HCT116 (cell line): ENCODE results near the gene CISD1. TPM values are rescaled to one million over a fixed set of nuclear protein-coding genes. Genes with fewer than 3 reads are reported as not detected.
"Not testable (repeated sequence)": the region's sequence is repeated elsewhere in the genome, so short reads cannot be mapped to it uniquely, and the experiment has no call there.

Experiments
- ATAC-seq: fragments of 200-7000 bp; cut with Tn5 transposase; 2 replicates; pipeline ENCODE4 v1.9.1; 2020; ENCODE audit warnings: mild to moderate bottlenecking, moderate library complexity
- BruUV-seq: library from RNA; stranded (reverse); fragments of 400-500 nt; replicated peaks from 2 replicates; lab custom pipeline; 2021; lab: Mats Ljungman, UMichigan
- CTCF ChIA-PET: fragments of 300-600 bp; sonication (Branson Sonifier 250); formaldehyde crosslinking; loops from one replicate; lab custom pipeline; 2021; ENCODE audit warnings: antibody characterized with exemption; lab: Charles Lee
- POLR2A ChIA-PET: fragments of 300-600, 350-600 bp; sonication (Branson Sonifier 250); formaldehyde crosslinking; loops from one replicate; lab custom pipeline; 2021; ENCODE audit warnings: antibody characterized with exemption; lab: Charles Lee
- RAD21 ChIA-PET, 2 experiments: fragments of 300-600 bp; sonication (Branson Sonifier 250); formaldehyde crosslinking; loops; one replicate each; lab custom pipeline; 2023; ENCODE audit warnings: low total read pairs in 2 of 2; ENCODE audit not compliant: uncharacterized antibody in 2 of 2, unreplicated experiment in 2 of 2, low non-redundant PET in 1 of 2; lab: Charles Lee
- DNase-seq: peaks from one replicate; pipeline ENCODE4 v3.0.0-alpha.2; 2010; ENCODE audit warnings: low read depth, low spot score
- H2AFZ ChIP-seq: fragments of 200-600 bp; shearing (Covaris generic), sonication (generic); 2 replicates; pipeline ENCODE4 v1.6.1; 2017; ENCODE audit warnings: low read depth, mixed run types, mixed read lengths, antibody characterized with exemption, low read length; ENCODE audit not compliant: poor library complexity, severe bottlenecking
- H3K27ac ChIP-seq: 2 replicates; pipeline ENCODE4 v1.5.1; 2012; ENCODE audit warnings: low read depth, low read length
- H3K27me3 ChIP-seq: fragments of 200-600 bp; sonication (generic); 2 replicates; pipeline ENCODE4 v1.6.1; 2016; ENCODE audit warnings: mixed run types, low read length, mixed read lengths; ENCODE audit not compliant: insufficient read depth
- H3K36me3 ChIP-seq, 2 experiments: fragments of 200-500 bp in 1 of 2; fragments of 200-600 bp in 1 of 2; sonication (Bioruptor generic) in 1 of 2; sonication (generic) in 1 of 2; 2 replicates each; pipeline versions ENCODE4 v1.5.1 to v1.6.1; 2014 to 2016; ENCODE audit warnings: low read length in 2 of 2, inconsistent platforms in 1 of 2, mixed read lengths in 1 of 2, mixed run types in 1 of 2; ENCODE audit not compliant: insufficient read depth in 2 of 2, control insufficient read depth in 1 of 2
- H3K4me1 ChIP-seq, 2 experiments: fragments of 200-600 bp in 1 of 2; sonication (generic) in 1 of 2; 2 replicates each; pipeline versions ENCODE4 v1.5.1 to v1.6.1; 2012 to 2017; ENCODE audit warnings: low read length in 2 of 2, inconsistent platforms in 1 of 2, mild to moderate bottlenecking in 1 of 2, mixed read lengths in 1 of 2, mixed run types in 1 of 2, moderate library complexity in 1 of 2; ENCODE audit not compliant: insufficient read depth in 2 of 2, control insufficient read depth in 1 of 2
- H3K4me2 ChIP-seq: fragments of 200-600 bp; sonication (generic); 2 replicates; pipeline ENCODE4 v1.6.1; 2017; ENCODE audit warnings: mixed run types, low read length, mixed read lengths
- H3K4me3 ChIP-seq, 2 experiments: fragments of 200-600 bp in 1 of 2; sonication (generic) in 1 of 2; replicated peaks in 1 of 2; 2 replicates each; pipeline ENCODE4 v1.5.1; 2011 to 2016; ENCODE audit warnings: low read length in 2 of 2, control low read depth in 1 of 2, low read depth in 1 of 2, mild to moderate bottlenecking in 1 of 2, mixed read lengths in 1 of 2, mixed run types in 1 of 2
- H3K79me2 ChIP-seq: fragments of 200-600 bp; sonication (generic); 2 replicates; pipeline ENCODE4 v1.6.1; 2017; ENCODE audit warnings: mild to moderate bottlenecking, mixed run types, low read length, moderate library complexity, mixed read lengths; ENCODE audit not compliant: insufficient read depth
- H3K9ac ChIP-seq: fragments of 200-600 bp; sonication (generic); 2 replicates; pipeline ENCODE4 v1.6.1; 2016; ENCODE audit warnings: low read length, mixed read lengths
- H3K9me2 ChIP-seq: fragments of 200-600 bp; sonication (generic), shearing (Covaris generic); 2 replicates; pipeline ENCODE4 v1.6.1; 2017; ENCODE audit warnings: mixed run types, mild to moderate bottlenecking, moderate library complexity; ENCODE audit not compliant: insufficient read depth
- H3K9me3 ChIP-seq, 2 experiments: fragments of 200-500 bp in 1 of 2; fragments of 200-600 bp in 1 of 2; sonication (Bioruptor generic) in 1 of 2; sonication (generic) in 1 of 2; 2 replicates each; pipeline ENCODE4 v1.6.1; 2014 to 2017; ENCODE audit warnings: low read length in 2 of 2, mixed read lengths in 2 of 2, inconsistent platforms in 1 of 2, low read depth in 1 of 2, mild to moderate bottlenecking in 1 of 2, mixed run types in 1 of 2, moderate library complexity in 1 of 2; ENCODE audit not compliant: control insufficient read depth in 1 of 2, insufficient read depth in 1 of 2
- H4K20me1 ChIP-seq: fragments of 200-600 bp; sonication (generic), shearing (Covaris generic); 2 replicates; pipeline ENCODE4 v1.6.1; 2017; ENCODE audit warnings: mixed run types, mild to moderate bottlenecking, moderate library complexity; ENCODE audit not compliant: insufficient read depth
- EGR1 ChIP-seq: IDR thresholded peaks from 2 replicates; pipeline ENCODE4 v1.6.1; 2012; ENCODE audit warnings: low read depth
- intact Hi-C: fragments of 100-400 bp; cut with micrococcal nuclease; formaldehyde crosslinking; loops from 2 replicates; pipeline ENCODE4 v1.10.0; 2022
- total RNA-seq: library from RNA; stranded (reverse); gene quantifications from one replicate; pipeline ENCODE4 v1.2.1, GENCODE V29; 2021; ENCODE audit not compliant: unreplicated experiment
- TF ChIP-seq, protein P1 (sequence below), 3 experiments: fragments of 200-600 bp in 1 of 3; sonication (generic) in 1 of 3; IDR thresholded peaks in 2 of 3; conservative IDR thresholded peaks in 1 of 3; 2 replicates each; pipeline ENCODE4 v1.5.1; 2012 to 2017; ENCODE audit warnings: low read depth in 2 of 3, low read length in 2 of 3, antibody characterized with exemption in 1 of 3, borderline replicate concordance in 1 of 3, control low read depth in 1 of 3, mild to moderate bottlenecking in 1 of 3, mixed read lengths in 1 of 3, mixed run types in 1 of 3, moderate library complexity in 1 of 3; ENCODE audit not compliant: insufficient read depth in 1 of 3

Gene CISD1
- total RNA-seq, 1 experiment from 2014 or later: 47.3 TPM

DNA sequence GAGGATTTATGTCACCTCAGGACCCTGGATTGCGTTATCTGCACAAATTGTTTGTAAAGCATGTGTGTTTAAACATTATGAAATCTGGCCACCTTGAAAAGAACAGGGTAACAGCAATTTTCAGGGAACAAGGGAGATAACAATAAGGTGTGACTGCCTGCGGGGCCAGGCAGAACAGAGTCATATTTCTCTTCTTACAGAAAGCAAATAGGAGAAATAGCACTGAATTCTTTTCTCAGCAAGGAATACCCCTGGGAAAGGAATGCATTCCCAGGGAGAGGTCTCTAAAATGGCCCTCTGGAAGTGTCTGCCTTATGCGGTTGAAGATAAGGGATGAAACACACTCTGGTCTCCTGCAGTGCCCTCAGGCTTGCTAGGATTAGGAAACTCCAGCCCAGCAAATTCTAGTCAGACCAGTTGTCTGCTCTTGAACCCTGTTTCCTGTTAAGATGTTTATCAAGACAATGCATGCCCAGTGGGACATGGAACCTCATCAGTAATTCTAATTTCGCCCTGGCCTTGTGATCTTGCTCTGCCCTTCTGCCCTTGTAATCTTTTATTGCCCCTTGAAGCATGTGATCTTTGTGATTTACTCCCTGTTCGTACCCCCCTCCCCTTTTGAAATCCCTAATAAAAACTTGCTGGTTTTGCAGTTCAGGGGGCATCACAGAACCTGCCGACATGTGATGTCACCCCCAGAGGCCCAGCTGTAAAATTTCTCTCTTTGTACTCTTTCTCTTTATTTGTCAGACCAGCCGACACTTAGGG lies 12.8 kb upstream of the CISD1 start:
- H3K27me3 ChIP-seq, H3K9ac ChIP-seq, BruUV-seq, intact Hi-C loops, H3K9me2 ChIP-seq, POLR2A ChIA-PET, H3K27ac ChIP-seq, H4K20me1 ChIP-seq, H2AFZ ChIP-seq, CTCF ChIA-PET, DNase-seq, RAD21 ChIA-PET, H3K4me2 ChIP-seq, H3K4me1 ChIP-seq, H3K4me3 ChIP-seq, H3K9me3 ChIP-seq, H3K36me3 ChIP-seq, ATAC-seq: not testable (repeated sequence)
- H3K79me2 ChIP-seq: peaks cover 11% of the 10 kb centered on the region

DNA sequence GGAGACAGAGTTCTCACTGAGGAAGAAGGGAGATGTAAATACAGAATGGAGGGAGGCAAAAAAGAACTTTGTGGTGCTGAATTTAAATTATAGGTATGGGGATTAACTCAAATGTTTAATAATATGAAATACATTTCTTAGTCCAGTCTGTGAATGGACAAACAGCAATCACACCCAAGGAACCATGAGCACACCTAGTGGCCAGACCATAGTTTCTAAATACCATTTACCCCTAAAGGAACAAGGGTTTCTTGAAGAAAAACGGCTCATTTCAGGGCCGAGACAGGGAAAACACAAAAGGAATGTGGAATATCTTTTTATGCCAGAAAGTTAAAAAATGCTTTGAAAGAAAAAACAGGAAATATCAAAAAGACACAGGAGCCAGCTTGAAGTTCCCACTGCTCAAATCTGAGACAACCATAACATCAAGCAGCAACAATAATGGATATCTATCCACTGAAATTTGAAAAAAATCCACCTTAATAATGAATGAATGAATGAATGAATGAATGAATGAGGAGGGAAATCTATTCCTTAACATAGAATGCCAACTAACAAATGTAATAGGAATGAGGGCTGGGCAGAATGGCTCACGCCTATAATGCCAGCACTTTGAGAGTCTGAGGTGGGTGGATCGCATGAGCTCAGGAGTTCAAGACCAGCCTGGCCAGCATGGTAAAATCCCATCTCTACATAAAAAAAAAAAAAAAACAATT lies 9.8 kb upstream of the CISD1 start:
- Histone ChIP-seq H3K9ac (no peak overlapping the region), H3K36me3 (no peaks in the 10 kb centered on the region), H3K9me2 (no peaks in the 10 kb centered on the region), H4K20me1 (peaks cover 3% of the 10 kb centered on the region; the same call in 1 of the 2 replicates), H3K4me2 (no peak overlapping the region)
- ATAC-seq: peak; percentile 63
- TF ChIP-seq, protein P1, sequence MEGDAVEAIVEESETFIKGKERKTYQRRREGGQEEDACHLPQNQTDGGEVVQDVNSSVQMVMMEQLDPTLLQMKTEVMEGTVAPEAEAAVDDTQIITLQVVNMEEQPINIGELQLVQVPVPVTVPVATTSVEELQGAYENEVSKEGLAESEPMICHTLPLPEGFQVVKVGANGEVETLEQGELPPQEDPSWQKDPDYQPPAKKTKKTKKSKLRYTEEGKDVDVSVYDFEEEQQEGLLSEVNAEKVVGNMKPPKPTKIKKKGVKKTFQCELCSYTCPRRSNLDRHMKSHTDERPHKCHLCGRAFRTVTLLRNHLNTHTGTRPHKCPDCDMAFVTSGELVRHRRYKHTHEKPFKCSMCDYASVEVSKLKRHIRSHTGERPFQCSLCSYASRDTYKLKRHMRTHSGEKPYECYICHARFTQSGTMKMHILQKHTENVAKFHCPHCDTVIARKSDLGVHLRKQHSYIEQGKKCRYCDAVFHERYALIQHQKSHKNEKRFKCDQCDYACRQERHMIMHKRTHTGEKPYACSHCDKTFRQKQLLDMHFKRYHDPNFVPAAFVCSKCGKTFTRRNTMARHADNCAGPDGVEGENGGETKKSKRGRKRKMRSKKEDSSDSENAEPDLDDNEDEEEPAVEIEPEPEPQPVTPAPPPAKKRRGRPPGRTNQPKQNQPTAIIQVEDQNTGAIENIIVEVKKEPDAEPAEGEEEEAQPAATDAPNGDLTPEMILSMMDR (IDR thresholded peaks at IDR 0.05 in 2 of 3, conservative IDR thresholded peaks at IDR 0.05 in 1 of 3; ENCODE audit: borderline replicate concordance in 1 of 3, insufficient read depth in 1 of 3, low read depth in 2 of 3, low read length in 2 of 3): peak in 2 of 3 experiments; percentile 46 to 53; a peak in 4 of 6 replicates
- no peak for TF ChIP-seq EGR1
- TF ChIP-seq, all 23 proteins: peak for 1
- CTCF ChIA-PET: no interaction called here
- RAD21 ChIA-PET: no interaction called here
- no peak overlapping the region for H2AFZ ChIP-seq
- DNase-seq: no peak
- intact Hi-C loops: no loop called here
- H3K9me3 ChIP-seq: no peaks in the 10 kb centered on the region
- no peak overlapping the region for H3K4me3 ChIP-seq
- POLR2A ChIA-PET: interaction anchor here (0.6 kb wide), 1 partner anchor 162 kb away, joined by 4 read pairs; no protein-coding TSS in a partner anchor
- no peaks in the 10 kb centered on the region for H3K4me1 ChIP-seq
- H3K79me2 ChIP-seq: peaks cover 11% of the 10 kb centered on the region
- H3K27me3 ChIP-seq: no peaks in the 10 kb centered on the region
- H3K27ac ChIP-seq: no peak overlapping the region
- BruUV-seq: no TSS peak
